Neuronal stem cell (in vitro differentiated cells): ENCODE measurements around the gene OBP2B.
"Not testable (repeated sequence)": the region's sequence is repeated elsewhere in the genome, so short reads cannot be mapped to it uniquely, and the experiment has no call there.

Source experiments
- DNase-seq: peaks from one replicate; pipeline ENCODE4 v3.0.0-alpha.2; 2013; ENCODE audit warnings: low spot score
- H2AFZ ChIP-seq: one replicate; pipeline ENCODE4 v1.6.1; 2013; ENCODE audit warnings: mild to moderate bottlenecking, low read length, inconsistent platforms
- H2AK5ac ChIP-seq: 2 replicates; pipeline ENCODE4 v1.6.1; 2013; ENCODE audit warnings: low read depth, mild to moderate bottlenecking, inconsistent platforms, low read length, moderate library complexity, mixed read lengths
- H2BK120ac ChIP-seq: 2 replicates; pipeline ENCODE4 v1.6.1; 2013; ENCODE audit warnings: low read depth, mild to moderate bottlenecking, inconsistent platforms, low read length, moderate library complexity, mixed read lengths
- H2BK12ac ChIP-seq: one replicate; pipeline ENCODE4 v1.6.1; 2013; ENCODE audit warnings: low read length, inconsistent platforms
- H2BK15ac ChIP-seq: 2 replicates; pipeline ENCODE4 v1.6.1; 2013; ENCODE audit warnings: mild to moderate bottlenecking, low read length, inconsistent platforms, mixed read lengths
- H2BK5ac ChIP-seq: one replicate; pipeline ENCODE4 v1.6.1; 2013; ENCODE audit warnings: inconsistent platforms, mild to moderate bottlenecking, low read length, moderate library complexity
- H3K14ac ChIP-seq: one replicate; pipeline ENCODE4 v1.6.1; 2013; ENCODE audit warnings: low read length, inconsistent platforms
- H3K18ac ChIP-seq: 2 replicates; pipeline ENCODE4 v1.6.1; 2013; ENCODE audit warnings: low read length, inconsistent platforms
- H3K23ac ChIP-seq: 2 replicates; pipeline ENCODE4 v1.6.1; 2013; ENCODE audit warnings: low read depth, mild to moderate bottlenecking, mixed read lengths, low read length, inconsistent platforms; ENCODE audit not compliant: poor library complexity
- H3K27ac ChIP-seq: replicated peaks from 3 replicates; pipeline ENCODE4 v1.5.1; 2013; ENCODE audit warnings: low read length, inconsistent platforms
- H3K27me3 ChIP-seq, 3 experiments: 2 replicates each; pipeline ENCODE4 v1.6.1; 2013; ENCODE audit warnings: low read length in 3 of 3, mild to moderate bottlenecking in 2 of 3, inconsistent platforms in 1 of 3, low read depth in 1 of 3, mixed read lengths in 1 of 3, moderate library complexity in 1 of 3; ENCODE audit not compliant: control insufficient read depth in 3 of 3, insufficient read depth in 3 of 3
- H3K36me3 ChIP-seq, 2 donors: replicated peaks in 1 of 2; 2 replicates each; pipeline ENCODE4 v1.6.1; 2013; ENCODE audit warnings: low read length in 2 of 2; ENCODE audit not compliant: control insufficient read depth in 2 of 2, insufficient read depth in 2 of 2
- H3K4ac ChIP-seq: 2 replicates; pipeline ENCODE4 v1.6.1; 2013; ENCODE audit warnings: inconsistent platforms, mild to moderate bottlenecking, low read length, moderate library complexity
- H3K4me1 ChIP-seq, 2 donors: 1 replicate in 1 of 2; 2 replicates in 1 of 2; pipeline ENCODE4 v1.6.1; 2013; ENCODE audit warnings: low read length in 2 of 2, low read depth in 1 of 2; ENCODE audit not compliant: control insufficient read depth in 2 of 2, insufficient read depth in 1 of 2
- H3K4me2 ChIP-seq: one replicate; pipeline ENCODE4 v1.6.1; 2013; ENCODE audit warnings: mild to moderate bottlenecking, low read length, inconsistent platforms; ENCODE audit not compliant: insufficient read depth, poor library complexity, severe bottlenecking
- H3K4me3 ChIP-seq, 2 donors: 2 replicates each; pipeline ENCODE4 v1.5.1; 2013; ENCODE audit warnings: low read length in 2 of 2, mild to moderate bottlenecking in 2 of 2, inconsistent platforms in 1 of 2, moderate library complexity in 1 of 2
- H3K79me1 ChIP-seq: one replicate; pipeline ENCODE4 v1.6.1; 2013; ENCODE audit warnings: low read depth, mild to moderate bottlenecking, inconsistent platforms, low read length, moderate library complexity
- H3K9ac ChIP-seq: one replicate; pipeline ENCODE4 v1.6.1; 2013; ENCODE audit warnings: mild to moderate bottlenecking, low read depth, low read length, inconsistent platforms; ENCODE audit not compliant: poor library complexity
- H3K9me3 ChIP-seq, 2 donors: replicated peaks in 1 of 2; 2 replicates each; pipeline versions ENCODE3 to v1.6.1; 2013; ENCODE audit warnings: low read length in 2 of 2, mild to moderate bottlenecking in 2 of 2, inconsistent platforms in 1 of 2, low read depth in 1 of 2, mixed read lengths in 1 of 2, moderate library complexity in 1 of 2; ENCODE audit not compliant: control insufficient read depth in 2 of 2, insufficient read depth in 1 of 2
- H4K8ac ChIP-seq: one replicate; pipeline ENCODE4 v1.6.1; 2013; ENCODE audit warnings: low read depth, mild to moderate bottlenecking, inconsistent platforms, low read length, moderate library complexity
- H4K91ac ChIP-seq: one replicate; pipeline ENCODE4 v1.6.1; 2013; ENCODE audit warnings: low read length, low read depth, mild to moderate bottlenecking, inconsistent platforms; ENCODE audit not compliant: poor library complexity
- WGBS, 2 donors: extraction: QIAGEN DNeasy Blood & Tissue Kit; methylation state at CpG; one replicate each; pipeline ENCODE4 v1.1.7; 2013; ENCODE audit warnings: missing lambda C conversion rate in 2 of 2, mixed read lengths in 1 of 2; ENCODE audit not compliant: insufficient read length in 2 of 2, insufficient replicate concordance in 1 of 2; ENCODE audit errors: extremely low coverage in 2 of 2; 5-methylcytosine and 5-hydroxymethylcytosine counted together

Gene OBP2B

DNA sequence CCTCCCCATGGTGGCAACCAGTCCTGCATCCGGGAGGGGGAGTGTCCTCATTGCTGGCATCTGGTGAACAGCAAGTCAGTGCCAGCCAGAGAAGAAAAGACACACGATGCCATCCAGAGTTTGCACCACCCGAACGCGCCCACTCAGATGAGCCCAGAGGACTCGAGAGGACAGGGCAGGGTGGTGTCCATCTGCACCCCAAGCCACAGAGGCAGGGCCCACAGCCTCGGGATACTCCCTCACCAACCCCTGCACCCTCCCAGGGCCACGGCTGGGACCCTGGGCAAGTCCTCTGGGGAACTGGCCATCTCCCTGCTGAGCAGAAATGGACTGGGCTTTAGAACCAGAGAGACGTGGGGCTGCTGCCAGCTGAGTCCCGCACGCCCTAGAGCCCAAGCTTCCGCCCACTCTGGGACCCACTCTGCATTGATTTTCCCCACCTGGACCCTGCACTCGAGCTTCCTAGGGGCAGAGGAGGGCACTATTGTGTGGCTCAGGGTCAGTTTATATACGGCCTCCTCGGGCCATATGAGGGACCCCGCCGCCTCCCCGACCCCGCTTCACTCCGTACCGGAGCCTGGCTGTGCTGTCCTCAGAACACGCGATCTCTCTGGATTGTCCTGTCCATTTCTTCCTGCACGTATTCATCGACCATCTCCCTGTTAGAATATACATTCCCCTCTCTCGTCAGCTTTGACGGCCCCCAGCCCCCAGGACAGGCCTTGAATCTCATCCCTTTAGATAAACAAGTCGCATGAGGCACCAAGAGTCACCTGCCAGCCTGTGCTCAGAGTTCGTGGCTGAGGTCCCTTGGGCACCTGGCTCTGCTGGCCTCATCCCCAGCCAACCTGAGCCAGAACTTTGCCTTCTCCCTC, 514 bp upstream of the OBP2B start:
- not testable (repeated sequence) for DNase-seq, H2BK120ac ChIP-seq, H2BK12ac ChIP-seq, H2BK5ac ChIP-seq, H3K79me1 ChIP-seq, H2AFZ ChIP-seq, H3K23ac ChIP-seq, H4K91ac ChIP-seq, H2AK5ac ChIP-seq, H3K27ac ChIP-seq, H3K14ac ChIP-seq, H3K36me3 ChIP-seq, H3K4ac ChIP-seq, H2BK15ac ChIP-seq, H3K18ac ChIP-seq, H3K4me1 ChIP-seq, H3K9ac ChIP-seq, H3K4me2 ChIP-seq, H3K9me3 ChIP-seq, H3K4me3 ChIP-seq
- WGBS, 2 donors, result no CpG with 5 or more reads among the region's 29 CpGs
- Histone ChIP-seq H3K27me3 (peaks cover 0 to 36% (median 5%) of the 10 kb centered on the region in 3 experiments), H4K8ac (peak overlapping the region; percentile 43)

DNA sequence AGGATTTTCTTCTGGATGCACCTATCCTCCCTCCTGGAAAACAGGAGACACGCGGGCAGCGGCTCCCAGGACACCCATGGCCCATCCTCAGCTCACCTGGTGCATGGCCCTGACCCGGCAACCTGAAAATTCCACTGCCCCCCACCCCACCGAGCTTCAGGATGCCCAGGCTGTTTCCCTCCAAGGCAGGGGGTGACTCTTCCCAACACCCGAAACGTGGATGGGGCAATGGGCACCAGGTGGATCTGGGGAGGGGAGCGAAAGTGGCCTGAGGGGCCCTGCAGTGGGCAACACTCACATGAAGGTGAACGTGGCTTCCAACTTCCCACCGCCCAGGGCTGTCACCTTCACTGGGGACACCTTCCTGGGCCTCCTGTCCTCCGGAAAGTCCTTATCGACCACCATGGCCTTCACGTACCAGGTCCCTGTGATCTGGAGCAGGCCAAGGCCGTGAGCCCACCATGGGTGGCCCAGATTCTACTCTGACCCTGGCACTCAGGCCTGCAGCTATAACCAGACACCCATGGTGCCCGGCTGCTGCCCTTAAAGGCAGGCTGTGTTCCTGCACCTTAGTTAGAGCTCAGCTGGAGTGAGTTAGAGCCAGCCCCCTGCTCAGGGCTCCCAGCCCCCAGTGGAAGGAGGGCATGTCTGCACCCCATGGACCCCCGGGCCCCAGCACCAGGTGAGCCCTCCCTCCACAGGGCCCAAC, 725 bp downstream of the OBP2B start:
- H3K9ac ChIP-seq, H2AFZ ChIP-seq, H2AK5ac ChIP-seq, H2BK120ac ChIP-seq, H3K4me3 ChIP-seq, H3K4me2 ChIP-seq, H4K8ac ChIP-seq, H3K36me3 ChIP-seq, H3K27ac ChIP-seq, H3K23ac ChIP-seq, DNase-seq, H3K4ac ChIP-seq, H3K4me1 ChIP-seq, H2BK12ac ChIP-seq, H2BK15ac ChIP-seq, H3K14ac ChIP-seq, H2BK5ac ChIP-seq, H3K9me3 ChIP-seq, H4K91ac ChIP-seq, H3K79me1 ChIP-seq: not testable (repeated sequence)
- no CpG with 5 or more reads among the region's 16 CpGs for WGBS, 2 donors
- peaks cover 0 to 48% (median 9%) of the 10 kb centered on the region in 3 experiments for H3K27me3 ChIP-seq
- H3K18ac ChIP-seq, result peak overlapping the region; percentile 48

DNA sequence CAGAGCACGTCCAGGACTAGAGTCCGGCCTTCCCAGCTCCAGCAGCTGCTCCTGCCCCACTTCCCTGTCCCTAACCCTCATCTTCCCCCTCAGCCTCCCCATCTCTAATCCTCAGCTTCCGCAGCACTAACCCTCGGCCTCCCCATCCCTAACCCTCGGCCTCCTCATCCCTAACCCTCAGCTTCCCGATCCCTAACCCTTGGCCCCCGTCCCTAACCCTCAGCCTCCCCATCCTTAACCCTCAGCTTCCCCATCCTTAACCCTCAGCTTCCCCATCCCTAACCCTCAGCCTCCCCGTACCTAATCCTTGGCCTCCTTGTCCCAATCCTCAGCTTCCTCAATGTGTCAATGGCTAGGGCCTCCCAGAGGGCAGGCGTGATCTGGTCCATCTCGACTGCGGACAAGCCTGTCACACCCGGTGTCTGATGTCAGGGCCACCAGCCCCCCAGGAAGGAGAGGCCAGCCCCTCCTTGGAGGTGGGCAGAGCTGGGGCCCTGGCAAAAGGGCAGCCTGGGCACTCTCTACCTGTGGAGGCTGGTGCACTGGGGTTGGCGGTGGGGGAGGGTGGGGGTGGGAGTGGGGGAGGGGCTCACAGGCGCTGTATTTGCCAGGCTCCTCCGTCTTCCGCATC, 1.4 kb downstream of the OBP2B start:
- Histone ChIP-seq H3K36me3 (no peaks in the 10 kb centered on the region), H3K27ac (no peak overlapping the region), H2BK15ac (no peak overlapping the region), H3K14ac (no peak overlapping the region), H3K4me2 (no peak overlapping the region), H3K9ac (peak overlapping the region; percentile 60), H2AFZ (no peak overlapping the region), H2BK5ac (no peak overlapping the region), H2BK12ac (no peak overlapping the region), H3K27me3 (peaks cover 0 to 53% (median 13%) of the 10 kb centered on the region in 3 experiments), H3K4me3 (no peak overlapping the region), H3K79me1 (peaks cover 2% of the 10 kb centered on the region), H3K18ac (peak overlapping the region; percentile 64), H2BK120ac (no peak overlapping the region), H4K91ac (no peak overlapping the region), H3K4me1 (no peaks in the 10 kb centered on the region), H3K9me3 (peaks cover 0 to 11% of the 10 kb centered on the region in 2 donors), H4K8ac (no peak overlapping the region), H2AK5ac (no peak overlapping the region), H3K4ac (no peak overlapping the region), H3K23ac (no peak overlapping the region)
- whole genome bisulfite sequencing, 2 donors, result no CpG with 5 or more reads among the region's 16 CpGs
- no peak for DNase-seq
